Subcutaneous adipose tissue (tissue), 4 donors: Measurements from ENCODE around the gene SDSL. TPM values are rescaled to one million over a fixed set of nuclear protein-coding genes. Genes with fewer than 3 reads are reported as not detected.

Source experiments
- total RNA-seq, 4 donors: library from RNA; depleted of rRNA; stranded (reverse); fragments of >200 nt; gene quantifications; one replicate each; pipeline ENCODE4 v1.1.0, GENCODE V29; 2016
- TF ChIP-seq, protein P1 (sequence below): fragments of 450-650 bp; IDR thresholded peaks from one replicate; pipeline ENCODE4 v1.5.1; 2016; ENCODE audit warnings: low read depth, mild to moderate bottlenecking, control low read depth, antibody characterized with exemption, moderate library complexity

Gene SDSL
- total RNA-seq, 4 donors from 2014 or later = 2.9 to 12.1 (median 6.3) TPM

GRCh38 chr12:113456199-113456598, 34.0 kb downstream of the SDSL start:
- TF ChIP-seq, protein P1, sequence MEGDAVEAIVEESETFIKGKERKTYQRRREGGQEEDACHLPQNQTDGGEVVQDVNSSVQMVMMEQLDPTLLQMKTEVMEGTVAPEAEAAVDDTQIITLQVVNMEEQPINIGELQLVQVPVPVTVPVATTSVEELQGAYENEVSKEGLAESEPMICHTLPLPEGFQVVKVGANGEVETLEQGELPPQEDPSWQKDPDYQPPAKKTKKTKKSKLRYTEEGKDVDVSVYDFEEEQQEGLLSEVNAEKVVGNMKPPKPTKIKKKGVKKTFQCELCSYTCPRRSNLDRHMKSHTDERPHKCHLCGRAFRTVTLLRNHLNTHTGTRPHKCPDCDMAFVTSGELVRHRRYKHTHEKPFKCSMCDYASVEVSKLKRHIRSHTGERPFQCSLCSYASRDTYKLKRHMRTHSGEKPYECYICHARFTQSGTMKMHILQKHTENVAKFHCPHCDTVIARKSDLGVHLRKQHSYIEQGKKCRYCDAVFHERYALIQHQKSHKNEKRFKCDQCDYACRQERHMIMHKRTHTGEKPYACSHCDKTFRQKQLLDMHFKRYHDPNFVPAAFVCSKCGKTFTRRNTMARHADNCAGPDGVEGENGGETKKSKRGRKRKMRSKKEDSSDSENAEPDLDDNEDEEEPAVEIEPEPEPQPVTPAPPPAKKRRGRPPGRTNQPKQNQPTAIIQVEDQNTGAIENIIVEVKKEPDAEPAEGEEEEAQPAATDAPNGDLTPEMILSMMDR = no peak

- TF ChIP-seq, protein P1 = no peak
These were observed 34.6 kb downstream of the SDSL start for GRCh38 chr12:113456761-113457160.

DNA sequence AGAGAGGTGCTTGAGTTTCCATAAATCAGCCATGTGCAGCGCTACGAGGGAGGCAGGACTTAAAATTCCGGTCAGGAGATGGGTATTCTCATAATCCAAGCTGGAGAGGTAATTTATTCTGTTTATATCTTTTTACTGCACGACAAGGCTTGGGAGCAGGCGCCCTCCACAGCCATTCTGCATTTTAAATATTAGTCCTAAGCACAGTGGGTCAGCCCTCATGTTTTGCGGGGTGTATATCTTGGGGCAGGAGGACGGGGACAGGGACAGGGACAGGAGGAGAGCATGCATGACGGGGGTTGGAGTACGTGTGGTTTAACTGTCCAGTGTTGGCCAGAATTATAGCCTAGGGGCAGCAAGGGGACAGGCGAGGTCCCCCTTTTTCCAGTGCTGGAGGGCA, 35.0 kb downstream of the SDSL start:
- TF ChIP-seq, protein P1 = no peak

DNA sequence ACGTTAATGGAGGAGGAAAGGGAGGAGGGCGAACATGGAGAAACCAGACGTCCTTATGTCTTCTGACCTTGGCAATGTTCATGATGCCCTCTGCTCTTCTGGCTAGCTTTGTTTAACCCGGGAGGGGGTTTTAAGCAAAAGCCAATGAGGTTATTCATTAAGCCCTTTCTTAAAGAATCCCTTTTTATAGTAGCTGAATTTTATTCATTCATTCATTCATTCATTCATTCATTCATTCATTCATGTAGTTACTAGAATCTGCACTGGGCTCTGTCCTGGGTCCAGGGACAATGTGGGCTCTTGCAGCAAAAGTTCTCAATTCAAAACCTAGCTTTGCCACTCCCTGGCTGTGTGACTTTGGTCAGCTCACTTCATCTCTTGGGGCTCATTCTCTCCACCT, 35.5 kb downstream of the SDSL start:
- TF ChIP-seq, protein P1 = no peak

DNA sequence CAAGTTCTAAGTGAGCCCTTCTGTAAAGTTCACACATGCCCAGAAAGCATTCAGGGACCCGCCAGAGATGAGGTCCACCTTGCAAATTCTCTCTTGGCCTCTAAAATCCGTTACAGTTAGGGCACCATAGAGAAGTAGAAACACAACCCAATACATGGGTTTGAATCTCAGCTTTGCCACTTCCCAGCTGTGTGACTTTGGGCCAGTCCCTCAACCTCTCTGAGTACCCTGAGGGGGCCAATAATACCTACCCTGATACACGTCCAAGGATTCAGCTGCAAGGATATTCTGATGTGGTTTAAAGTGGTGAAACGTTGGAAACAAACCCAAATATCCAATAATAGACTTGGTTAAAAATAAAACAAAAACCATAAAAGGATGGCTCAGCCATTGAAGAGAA, 37.8 kb downstream of the SDSL start:
- TF ChIP-seq, protein P1 = no peak

DNA sequence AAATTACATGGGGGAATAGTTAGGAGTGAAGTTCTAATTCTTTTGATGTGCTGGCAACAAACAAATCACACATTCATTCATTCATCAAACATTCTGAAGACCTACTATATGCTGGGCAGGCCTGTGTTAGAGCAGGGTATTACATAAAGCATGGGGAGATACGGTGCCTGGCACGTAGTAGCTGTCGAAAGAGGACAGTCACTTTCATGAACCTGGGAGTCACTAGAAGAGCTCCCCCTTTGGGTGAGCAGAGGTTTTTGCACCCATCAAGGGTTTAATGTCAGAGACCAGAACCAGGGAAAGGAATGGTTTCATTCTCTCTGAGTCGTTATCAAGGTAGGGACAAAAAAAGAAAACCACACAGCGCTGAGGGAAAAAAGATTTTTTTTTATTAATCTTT, 39.5 kb downstream of the SDSL start:
- TF ChIP-seq, protein P1 = no peak

- TF ChIP-seq, protein P1 = no peak
These were observed 40.1 kb downstream of the SDSL start for GRCh38 chr12:113462117-113462774.
